HG02642 (cell line): ENCODE measurements around the gene CYBA.

ENCODE experiments used
- ATAC-seq: cut with Tn5 transposase; IDR thresholded peaks from one replicate; pipeline ENCODE4 v1.9.1; 2021; ENCODE audit warnings: mild to moderate bottlenecking; ENCODE audit not compliant: unreplicated experiment, poor library complexity

Gene CYBA

GRCh38 chr16:88631920-88632586, 18.8 kb downstream of the CYBA start:
- ATAC-seq = no peak

- ATAC-seq = no peak
Observed at GRCh38 chr16:88631384-88631783, 19.5 kb downstream of the CYBA start.

GRCh38 chr16:88630941-88631340, 19.9 kb downstream of the CYBA start:
- ATAC-seq = no peak

- ATAC-seq = no peak
Observed at GRCh38 chr16:88630433-88630832, 20.4 kb downstream of the CYBA start.

DNA sequence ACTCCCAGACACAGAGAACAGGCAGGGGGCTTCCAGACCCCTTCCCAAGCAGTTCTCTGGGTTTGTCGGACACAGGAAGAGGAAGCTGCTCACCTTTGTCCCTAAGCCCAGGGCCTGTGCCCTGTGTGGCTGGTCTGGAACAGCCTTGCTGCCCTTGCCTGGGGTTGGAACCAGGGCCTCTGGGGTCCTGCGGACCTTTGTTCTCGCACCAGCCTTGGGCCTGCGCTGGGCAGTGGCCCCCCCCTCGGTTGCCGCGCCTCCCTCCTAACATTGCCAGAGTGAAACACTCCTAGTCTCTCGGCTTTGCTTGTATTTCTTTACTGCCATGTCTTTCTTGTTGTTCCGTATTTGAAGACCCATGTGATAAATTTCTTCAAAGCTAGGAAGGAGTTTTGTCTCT, 21.0 kb downstream of the CYBA start:
- ATAC-seq = no peak

GRCh38 chr16:88628512-88628974, 22.3 kb downstream of the CYBA start:
- no peak for ATAC-seq

DNA sequence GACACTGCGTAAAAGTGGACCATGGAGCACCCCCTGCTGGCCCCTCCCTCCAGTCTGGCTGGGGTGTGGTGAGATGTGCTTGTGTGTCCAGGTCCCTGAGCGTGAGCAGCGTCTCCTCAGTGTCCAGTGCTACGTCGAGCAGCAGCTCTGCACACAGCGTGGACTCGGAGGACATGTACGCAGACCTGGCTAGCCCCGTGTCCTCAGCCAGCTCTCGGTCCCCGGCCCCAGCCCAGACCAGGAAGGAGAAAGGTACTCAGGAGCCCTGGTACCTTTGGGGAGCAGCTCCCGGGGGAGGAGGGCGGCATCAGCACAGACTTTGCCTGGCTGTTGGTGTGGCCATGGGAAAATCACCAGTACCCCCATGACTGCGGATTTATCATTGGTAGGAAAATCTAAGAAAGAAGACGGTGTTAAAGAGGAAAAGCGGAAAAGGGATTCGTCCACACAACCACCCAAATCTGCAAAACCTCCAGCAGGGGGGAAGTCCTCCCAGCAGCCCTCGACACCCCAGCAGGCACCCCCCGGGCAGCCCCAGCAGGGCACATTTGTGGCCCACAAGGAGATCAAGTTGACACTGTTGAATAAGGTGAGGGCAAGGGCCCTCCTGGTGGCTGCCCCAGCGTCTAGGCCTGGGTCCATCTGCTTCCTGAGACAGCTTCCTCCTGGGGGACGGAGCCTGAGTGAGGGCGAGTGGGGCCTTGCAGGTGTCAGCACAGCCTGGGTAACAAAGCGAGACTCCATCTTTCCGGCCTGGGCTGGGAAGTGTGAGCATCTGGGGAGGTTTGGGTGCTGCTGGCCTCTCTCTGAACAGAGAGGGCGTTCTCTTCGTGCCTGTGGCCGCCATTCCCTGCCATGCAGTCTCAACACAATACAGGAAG, 23.1 kb downstream of the CYBA start:
- no peak for ATAC-seq

DNA sequence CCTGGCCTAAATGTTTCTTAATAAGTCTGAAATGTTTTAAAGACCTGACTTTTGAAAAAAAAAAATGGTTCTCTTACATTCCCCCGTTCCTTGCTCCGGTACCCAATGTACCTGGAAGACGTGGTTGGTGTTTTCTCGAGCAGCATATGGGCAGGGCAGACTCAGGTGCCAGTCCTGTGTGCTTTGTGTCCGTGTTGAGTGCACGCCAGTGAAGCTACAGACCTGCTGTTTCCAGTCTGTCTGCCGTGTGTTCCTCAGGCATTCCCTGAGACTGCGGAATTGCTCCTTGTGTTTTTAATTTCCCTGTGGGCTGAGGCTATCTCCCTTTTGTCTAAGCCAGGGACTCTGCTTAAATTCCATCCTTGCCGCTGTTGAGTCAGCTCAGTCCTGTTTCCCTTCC, 24.2 kb downstream of the CYBA start:
- ATAC-seq = no peak

DNA sequence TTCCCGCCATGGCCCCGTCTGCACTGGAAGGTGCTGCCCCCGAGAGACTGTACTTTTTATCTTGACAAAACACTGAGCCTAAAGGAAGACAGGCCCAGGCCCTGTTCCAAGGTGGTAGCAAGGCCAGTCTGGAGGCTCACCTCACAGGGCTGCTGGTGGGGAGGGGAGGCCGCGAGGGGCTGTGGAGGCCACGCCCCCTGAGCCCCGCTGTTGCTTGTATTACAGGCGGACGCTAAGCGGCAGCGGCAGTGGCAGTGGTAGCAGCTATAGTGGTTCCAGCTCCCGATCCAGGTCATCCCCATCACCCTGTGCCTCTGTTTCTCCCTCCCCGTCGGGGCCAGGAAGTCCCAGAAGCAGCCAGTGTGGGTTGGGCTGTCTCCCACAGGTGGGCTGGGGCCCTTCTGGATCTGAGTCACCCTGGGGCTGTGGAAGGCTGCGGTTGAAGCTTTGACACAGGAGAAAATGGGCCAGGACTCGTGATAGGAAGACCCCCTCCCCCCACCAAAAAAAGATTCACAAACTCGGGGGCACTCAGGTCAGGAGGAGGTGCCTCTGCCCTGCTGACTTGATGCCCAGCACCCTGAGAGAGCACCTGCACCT, 25.8 kb downstream of the CYBA start:
- ATAC-seq = no peak

- ATAC-seq = no peak
Observed at GRCh38 chr16:88624481-88624880, 26.4 kb downstream of the CYBA start.

GRCh38 chr16:88623858-88624257, 27.0 kb downstream of the CYBA start:
- no peak for ATAC-seq

DNA sequence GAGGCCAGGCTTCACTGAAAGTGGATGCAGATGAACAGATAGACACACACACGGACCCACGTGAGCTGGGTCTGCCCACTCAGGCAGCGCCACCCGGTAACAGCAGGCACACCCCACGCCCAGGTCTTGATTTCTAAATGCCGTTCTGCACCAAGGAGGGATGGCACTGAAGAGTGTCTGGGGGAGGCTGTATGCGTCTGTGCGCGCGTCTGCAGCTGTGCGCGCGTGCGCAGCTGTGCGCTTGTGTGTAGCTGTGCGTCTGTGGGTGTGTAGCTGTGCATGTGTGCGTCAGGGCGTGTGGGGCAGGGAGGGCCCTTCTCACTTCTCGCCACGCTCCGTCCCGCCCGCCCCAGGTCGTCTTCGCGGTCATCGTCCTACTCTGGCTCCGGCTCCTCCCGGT, 28.0 kb downstream of the CYBA start:
- ATAC-seq = no peak

- no peak for ATAC-seq
Observed at GRCh38 chr16:88622125-88622524, 28.7 kb downstream of the CYBA start.

DNA sequence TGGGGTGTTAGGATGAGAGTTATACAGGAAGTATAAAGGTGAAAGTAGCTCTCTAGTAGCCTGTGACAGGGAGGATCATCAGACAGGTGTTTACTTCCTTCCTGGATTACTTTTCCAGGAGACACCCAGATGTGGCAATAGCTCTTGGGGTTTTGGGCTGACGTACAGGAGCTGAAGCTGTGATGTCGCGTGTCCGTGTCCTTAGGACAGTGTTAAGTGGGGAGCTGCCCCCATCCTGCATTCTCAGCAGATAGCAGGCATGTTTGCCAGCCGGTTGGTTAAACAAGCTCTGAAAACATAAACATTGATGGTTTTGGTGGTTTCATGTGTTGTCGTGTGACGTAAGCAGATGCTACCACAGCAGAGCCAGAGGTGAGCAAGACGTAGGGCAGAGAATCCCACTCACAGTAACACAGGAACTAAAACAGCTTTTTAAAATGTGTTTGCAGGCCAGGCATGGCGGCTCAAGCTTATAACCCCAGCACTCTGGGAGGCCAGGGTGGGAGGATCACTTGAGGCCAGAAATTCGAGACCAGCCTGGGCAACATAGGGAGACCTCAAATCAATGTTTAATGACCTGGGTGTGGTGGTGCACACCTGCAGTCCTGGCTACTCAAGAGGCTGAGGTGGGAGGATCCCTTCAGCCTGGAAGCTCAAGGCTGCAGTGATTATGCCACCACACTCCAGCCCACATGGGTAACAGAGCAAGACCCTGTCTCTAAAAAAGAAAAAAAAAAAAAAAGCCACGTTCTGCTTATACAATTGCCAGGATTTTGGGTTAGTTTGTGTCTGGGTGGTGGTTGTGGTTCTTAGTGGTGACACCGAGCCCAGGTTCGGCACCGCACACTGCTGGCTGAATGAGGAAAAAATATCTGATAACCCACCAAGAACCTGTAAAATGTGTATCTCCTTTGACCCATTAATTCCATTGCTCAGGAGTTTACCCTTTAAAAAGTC, 30.7 kb downstream of the CYBA start:
- no peak for ATAC-seq

DNA sequence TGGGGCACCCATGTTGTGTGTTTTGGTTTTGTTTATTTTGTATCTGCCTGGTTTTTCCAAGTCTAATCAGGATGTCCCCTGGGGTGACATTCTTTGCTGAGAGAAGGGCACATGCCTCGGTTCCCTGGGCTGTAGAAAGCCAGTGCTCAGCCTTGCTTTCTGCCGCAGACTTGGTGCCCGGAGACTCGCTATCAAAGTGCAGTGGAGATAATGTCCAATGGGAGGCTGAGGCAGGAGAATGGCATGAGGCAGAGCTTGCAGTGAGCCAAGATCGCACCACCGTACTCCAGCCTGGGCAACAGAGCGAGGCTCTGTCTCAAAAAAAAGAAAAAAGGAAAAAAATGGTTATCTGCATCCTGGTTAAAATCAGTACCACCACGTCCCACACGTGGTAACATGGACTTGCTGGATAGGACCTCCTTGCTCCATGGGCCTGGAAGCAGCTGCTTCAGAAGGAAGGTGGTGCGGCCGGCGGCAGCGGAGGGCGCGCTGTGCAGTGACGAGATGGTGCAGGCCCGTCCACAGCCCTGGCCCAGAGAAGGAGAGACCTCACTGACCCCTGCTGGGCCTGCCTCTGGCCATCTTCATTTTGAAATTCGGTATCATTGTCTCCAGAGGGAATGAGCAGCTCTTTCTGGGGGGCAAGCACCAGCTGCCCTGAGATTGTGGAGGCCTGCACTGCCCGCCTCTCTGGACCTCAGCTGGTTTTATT, 31.7 kb downstream of the CYBA start:
- no peak for ATAC-seq

GRCh38 chr16:88618182-88618955, 32.5 kb downstream of the CYBA start:
- ATAC-seq = no peak

DNA sequence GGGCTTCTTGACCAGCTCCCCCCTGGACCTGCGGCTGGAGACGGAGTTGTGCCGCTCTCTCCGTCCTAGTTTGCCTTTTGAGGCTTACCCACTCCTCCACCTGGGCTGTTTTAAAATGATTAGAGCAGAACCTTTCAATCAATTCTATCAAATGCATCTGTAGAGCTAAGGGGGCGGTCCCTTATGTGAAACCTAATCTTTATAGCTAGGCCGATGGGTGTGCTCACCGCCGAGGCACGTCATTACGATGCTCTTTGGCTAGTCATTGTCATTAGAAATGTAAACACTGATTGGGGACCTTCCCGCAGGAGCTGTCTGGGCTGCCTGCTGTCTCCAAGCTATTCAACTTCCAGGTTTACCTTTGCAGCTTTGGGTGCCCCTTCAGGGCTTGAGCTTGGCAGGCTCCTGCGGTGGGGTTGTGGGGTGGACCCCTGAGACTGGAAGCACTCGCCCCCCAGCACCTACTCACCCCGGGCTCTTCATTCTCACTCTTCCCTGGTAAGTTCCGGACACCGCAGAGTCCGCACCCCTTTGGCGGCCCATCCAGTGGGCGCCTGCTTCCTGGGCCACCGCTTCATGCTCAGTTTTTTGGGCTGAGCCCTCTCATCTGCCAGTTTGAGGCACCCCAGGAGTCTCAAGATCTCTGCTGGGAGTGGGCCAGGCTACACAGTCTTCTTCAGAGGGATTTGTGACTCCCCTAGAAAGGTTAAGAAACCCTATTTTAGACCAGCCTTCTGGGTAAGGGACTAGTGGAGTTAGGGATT, 33.4 kb downstream of the CYBA start:
- ATAC-seq = no peak

- no peak for ATAC-seq
Observed at GRCh38 chr16:88616736-88617135, 34.1 kb downstream of the CYBA start.
